Caco-2 (cell line): ENCODE measurements around the gene NEU2. TPM values are rescaled to one million over a fixed set of nuclear protein-coding genes. Genes with fewer than 3 reads are reported as not detected.

Source experiments
- BruUV-seq: library from RNA; stranded (reverse); fragments of 400-500 nt; replicated peaks from 2 replicates; lab custom pipeline; 2021; lab: Mats Ljungman, UMichigan
- CTCF ChIA-PET: fragments of 300-600 bp; sonication (Branson Sonifier 250); formaldehyde crosslinking; loops from one replicate; lab custom pipeline; 2022; ENCODE audit warnings: antibody characterized with exemption; lab: Charles Lee
- POLR2A ChIA-PET: fragments of 300-600 bp; sonication (Branson Sonifier 250); formaldehyde crosslinking; loops from one replicate; lab custom pipeline; 2022; ENCODE audit warnings: antibody characterized with exemption; lab: Charles Lee
- DNase-seq, 2 experiments: peaks; one replicate each; pipeline versions ENCODE4 v3.0.0 to v3.0.0-alpha.2; 2020 to 2022
- H3K27me3 ChIP-seq: replicated peaks from 2 replicates; pipeline ENCODE4 v1.6.0; 2011; ENCODE audit warnings: low read length; ENCODE audit not compliant: control insufficient read depth, insufficient read depth
- H3K36me3 ChIP-seq: 2 replicates; pipeline ENCODE4 v1.5.1; 2011; ENCODE audit warnings: low read length; ENCODE audit not compliant: control insufficient read depth, insufficient read depth
- H3K4me1 ChIP-seq: fragments of 250-450 bp; sonication (Bioruptor Pico); 2 replicates; pipeline ENCODE4 v1.5.1; 2020; ENCODE audit warnings: mild to moderate bottlenecking
- H3K4me3 ChIP-seq: 2 replicates; pipeline ENCODE4 v1.5.1; 2011; ENCODE audit warnings: low read depth, mild to moderate bottlenecking, control low read depth, low read length
- H3K9me3 ChIP-seq: fragments of 250-450 bp; sonication (Bioruptor Pico); 2 replicates; pipeline ENCODE4 v1.5.1; 2020; ENCODE audit warnings: mild to moderate bottlenecking, moderate library complexity
- H3K27ac Mint-ChIP-seq: one replicate; pipeline ENCODE4 v1.8.0; 2022; ENCODE audit warnings: mixed read lengths; ENCODE audit not compliant: unreplicated experiment
- H3K27me3 Mint-ChIP-seq: one replicate; pipeline ENCODE4 v1.8.0; 2022; ENCODE audit warnings: mixed read lengths; ENCODE audit not compliant: insufficient read depth, unreplicated experiment
- H3K36me3 Mint-ChIP-seq: one replicate; pipeline ENCODE4 v1.8.0; 2022; ENCODE audit warnings: mild to moderate bottlenecking, mixed read lengths; ENCODE audit not compliant: insufficient read depth, unreplicated experiment
- H3K4me1 Mint-ChIP-seq: one replicate; pipeline ENCODE4 v1.8.0; 2022; ENCODE audit warnings: low read depth, mixed read lengths; ENCODE audit not compliant: unreplicated experiment
- H3K4me3 Mint-ChIP-seq: one replicate; pipeline ENCODE4 v1.8.0; 2022; ENCODE audit warnings: mild to moderate bottlenecking, moderate library complexity, mixed read lengths; ENCODE audit not compliant: unreplicated experiment
- H3K9me3 Mint-ChIP-seq: one replicate; pipeline ENCODE4 v1.8.0; 2022; ENCODE audit warnings: mixed read lengths; ENCODE audit not compliant: unreplicated experiment
- intact Hi-C: fragments of 100-400 bp; cut with micrococcal nuclease; formaldehyde crosslinking; loops from one replicate; pipeline ENCODE4 v1.10.0; 2022; ENCODE audit not compliant: unreplicated experiment
- total RNA-seq: library from RNA; stranded (reverse); gene quantifications from 2 replicates; pipeline ENCODE4 v1.2.3, GENCODE V29; 2022
- TF ChIP-seq, protein P1 (sequence below), 2 experiments: fragments of 200-600 bp in 1 of 2; IDR thresholded peaks; 1 replicate in 1 of 2; 2 replicates in 1 of 2; pipeline versions ENCODE4 v1.5.1 to v1.8.0; 2011 to 2022; ENCODE audit warnings: antibody characterized with exemption in 1 of 2, control low read depth in 1 of 2, inconsistent platforms in 1 of 2, low read depth in 1 of 2, low read length in 1 of 2, mild to moderate bottlenecking in 1 of 2, moderate library complexity in 1 of 2; ENCODE audit not compliant: insufficient read depth in 1 of 2, severe bottlenecking in 1 of 2, unreplicated experiment in 1 of 2

Gene NEU2
- total RNA-seq, 1 experiment from 2014 or later: not detected

DNA sequence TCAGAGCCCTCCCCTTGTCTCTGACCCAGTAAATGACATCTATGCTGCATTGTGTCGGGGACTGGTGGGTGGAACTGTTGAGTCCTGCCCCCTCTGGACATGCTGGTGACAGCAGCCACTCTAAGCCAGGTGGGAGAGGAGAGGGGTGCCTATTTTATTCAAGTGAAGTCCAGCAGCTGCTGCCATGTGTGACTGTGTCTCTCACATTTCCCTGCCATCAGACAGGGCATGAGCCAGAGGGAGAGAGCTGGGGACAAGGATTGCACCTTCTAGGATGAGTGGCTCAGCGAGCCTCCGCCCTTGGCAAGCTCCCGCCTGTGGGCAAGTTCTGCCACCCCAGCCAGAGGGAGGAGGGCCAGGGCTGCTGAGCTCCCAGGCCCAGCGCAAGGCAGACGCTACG is 33.1 kb upstream of the NEU2 start:
- peaks cover 10% of the 10 kb centered on the region for H3K27me3 Mint-ChIP-seq
- no peak for DNase-seq
- POLR2A ChIA-PET: no interaction called here
- Histone ChIP-seq H3K4me1 (no peaks in the 10 kb centered on the region), H3K4me3 (no peak overlapping the region), H3K9me3 (no peaks in the 10 kb centered on the region), H3K36me3 (no peaks in the 10 kb centered on the region), H3K27me3 (no peaks in the 10 kb centered on the region)
- intact Hi-C loops: no loop called here
- H3K4me1 Mint-ChIP-seq: no peaks in the 10 kb centered on the region
- CTCF ChIA-PET: no interaction called here
- H3K27ac Mint-ChIP-seq: no peak overlapping the region
- BruUV-seq: no TSS peak
- H3K9me3 Mint-ChIP-seq: no peaks in the 10 kb centered on the region
- TF ChIP-seq, protein P1, sequence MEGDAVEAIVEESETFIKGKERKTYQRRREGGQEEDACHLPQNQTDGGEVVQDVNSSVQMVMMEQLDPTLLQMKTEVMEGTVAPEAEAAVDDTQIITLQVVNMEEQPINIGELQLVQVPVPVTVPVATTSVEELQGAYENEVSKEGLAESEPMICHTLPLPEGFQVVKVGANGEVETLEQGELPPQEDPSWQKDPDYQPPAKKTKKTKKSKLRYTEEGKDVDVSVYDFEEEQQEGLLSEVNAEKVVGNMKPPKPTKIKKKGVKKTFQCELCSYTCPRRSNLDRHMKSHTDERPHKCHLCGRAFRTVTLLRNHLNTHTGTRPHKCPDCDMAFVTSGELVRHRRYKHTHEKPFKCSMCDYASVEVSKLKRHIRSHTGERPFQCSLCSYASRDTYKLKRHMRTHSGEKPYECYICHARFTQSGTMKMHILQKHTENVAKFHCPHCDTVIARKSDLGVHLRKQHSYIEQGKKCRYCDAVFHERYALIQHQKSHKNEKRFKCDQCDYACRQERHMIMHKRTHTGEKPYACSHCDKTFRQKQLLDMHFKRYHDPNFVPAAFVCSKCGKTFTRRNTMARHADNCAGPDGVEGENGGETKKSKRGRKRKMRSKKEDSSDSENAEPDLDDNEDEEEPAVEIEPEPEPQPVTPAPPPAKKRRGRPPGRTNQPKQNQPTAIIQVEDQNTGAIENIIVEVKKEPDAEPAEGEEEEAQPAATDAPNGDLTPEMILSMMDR (IDR thresholded peaks at IDR 0.05; ENCODE audit: insufficient read depth in 1 of 2, low read depth in 1 of 2, low read length in 1 of 2, severe bottlenecking in 1 of 2, unreplicated experiment in 1 of 2): peak in 1 of 2 experiments; percentile 10
- H3K36me3 Mint-ChIP-seq: no peaks in the 10 kb centered on the region
- no peak overlapping the region for H3K4me3 Mint-ChIP-seq

DNA sequence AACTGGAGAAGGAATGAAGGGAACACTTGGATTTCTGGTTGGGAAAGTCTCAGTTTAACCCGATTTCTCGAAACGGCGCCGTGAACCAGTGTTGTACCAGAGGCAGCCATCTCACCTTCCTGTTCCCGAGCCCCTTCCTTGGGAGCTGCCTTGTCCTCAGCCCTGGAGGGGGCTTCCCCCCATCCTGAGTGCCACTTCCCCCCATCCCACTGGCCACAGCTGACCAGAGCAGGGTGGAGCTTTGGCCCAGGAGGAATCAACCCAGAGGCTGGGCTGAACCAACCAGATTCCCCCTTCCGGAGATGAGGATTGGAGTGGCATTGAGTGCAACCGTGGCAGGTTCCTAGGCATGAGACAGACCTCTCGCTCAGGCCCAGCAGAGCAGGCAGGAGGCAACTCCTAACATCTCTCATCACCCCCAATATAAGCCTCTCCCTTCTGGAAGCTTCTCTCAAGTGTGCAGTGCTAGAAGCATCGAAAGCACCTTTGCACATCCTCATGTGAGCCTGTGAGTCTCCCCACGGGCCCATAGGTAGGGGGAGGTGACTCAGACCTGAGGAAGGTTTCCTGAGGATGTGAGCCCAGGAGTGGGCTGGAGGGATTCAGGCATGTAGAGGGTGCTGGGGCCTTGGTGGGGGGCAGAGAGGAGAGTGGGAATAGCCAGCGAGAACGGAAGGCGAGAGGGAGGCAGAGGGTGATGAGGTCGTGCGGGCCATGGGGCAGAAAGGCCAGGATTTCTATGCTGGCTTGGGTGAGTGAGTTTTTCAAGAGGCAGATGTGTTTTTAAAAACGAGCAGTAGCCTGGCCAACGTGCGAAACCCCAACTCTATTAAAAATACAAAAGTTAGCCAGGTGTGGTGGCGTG is 31.4 kb upstream of the NEU2 start:
- H3K27me3 ChIP-seq: no peaks in the 10 kb centered on the region
- TF ChIP-seq, protein P1 (IDR thresholded peaks at IDR 0.05; ENCODE audit: insufficient read depth in 1 of 2, low read depth in 1 of 2, low read length in 1 of 2, severe bottlenecking in 1 of 2, unreplicated experiment in 1 of 2): no peak
- POLR2A ChIA-PET: no interaction called here
- intact Hi-C loops: no loop called here
- H3K9me3 ChIP-seq: no peaks in the 10 kb centered on the region
- no peaks in the 10 kb centered on the region for H3K36me3 Mint-ChIP-seq
- CTCF ChIA-PET: no interaction called here
- no TSS peak for BruUV-seq
- no peaks in the 10 kb centered on the region for H3K36me3 ChIP-seq
- no peaks in the 10 kb centered on the region for H3K9me3 Mint-ChIP-seq
- H3K4me3 Mint-ChIP-seq: no peak overlapping the region
- H3K27me3 Mint-ChIP-seq: peaks cover 17% of the 10 kb centered on the region
- DNase-seq: no peak
- H3K4me1 Mint-ChIP-seq: no peaks in the 10 kb centered on the region
- H3K27ac Mint-ChIP-seq: no peak overlapping the region
- no peaks in the 10 kb centered on the region for H3K4me1 ChIP-seq
- no peak overlapping the region for H3K4me3 ChIP-seq

DNA sequence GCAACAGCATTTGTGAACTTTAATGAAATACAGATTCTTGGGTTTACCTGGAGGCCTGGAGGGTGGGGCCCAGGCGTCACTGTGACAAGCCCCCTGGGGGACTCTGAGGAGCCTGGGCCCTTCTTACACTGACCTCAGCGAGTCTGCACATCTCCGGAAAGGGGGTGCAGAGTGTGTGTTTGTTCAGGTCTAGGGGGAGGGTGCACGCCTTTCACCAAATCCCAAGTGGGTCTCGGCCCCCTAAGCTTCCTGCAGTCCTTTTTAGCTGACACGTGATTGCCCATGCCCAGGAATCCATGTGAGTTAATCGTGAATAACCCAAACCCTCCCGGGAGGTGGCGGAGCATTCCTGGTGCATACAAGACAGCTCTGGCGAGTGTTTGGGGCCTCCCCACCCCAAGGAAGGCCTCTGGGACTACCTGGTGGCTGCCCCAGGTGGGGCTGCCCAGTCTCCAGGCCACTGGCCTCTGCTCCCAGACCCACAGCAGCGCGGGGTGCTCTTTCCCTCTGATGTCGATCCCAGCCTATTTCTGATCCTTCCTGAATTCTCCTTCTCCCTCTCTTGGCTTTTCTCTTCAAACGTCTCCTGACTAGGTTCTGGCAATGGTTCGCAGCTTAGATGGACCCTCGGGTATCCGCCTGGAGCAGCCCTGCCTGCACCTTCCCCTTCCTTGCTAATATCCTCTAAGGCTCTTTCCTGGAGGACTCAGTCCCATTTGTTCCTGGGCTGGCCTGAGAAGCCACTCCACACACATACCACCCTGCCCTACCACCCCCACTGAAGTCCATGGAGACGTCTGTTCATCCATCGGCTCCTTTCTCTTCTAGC is 29.4 kb upstream of the NEU2 start:
- no peaks in the 10 kb centered on the region for H3K4me1 Mint-ChIP-seq
- no peaks in the 10 kb centered on the region for H3K9me3 ChIP-seq
- no peaks in the 10 kb centered on the region for H3K4me1 ChIP-seq
- intact Hi-C loops: no loop called here
- H3K4me3 Mint-ChIP-seq: no peak overlapping the region
- H3K36me3 Mint-ChIP-seq: no peaks in the 10 kb centered on the region
- no peaks in the 10 kb centered on the region for H3K9me3 Mint-ChIP-seq
- H3K27ac Mint-ChIP-seq: no peak overlapping the region
- no TSS peak for BruUV-seq
- H3K27me3 Mint-ChIP-seq: peaks cover 13% of the 10 kb centered on the region
- ChIA-PET POLR2A (no interaction called here), CTCF (no interaction called here)
- H3K27me3 ChIP-seq: no peaks in the 10 kb centered on the region
- H3K4me3 ChIP-seq: no peak overlapping the region
- no peak for DNase-seq
- no peaks in the 10 kb centered on the region for H3K36me3 ChIP-seq
- TF ChIP-seq, protein P1 (IDR thresholded peaks at IDR 0.05; ENCODE audit: insufficient read depth in 1 of 2, low read depth in 1 of 2, low read length in 1 of 2, severe bottlenecking in 1 of 2, unreplicated experiment in 1 of 2): no peak
